ENCODE measurements around the gene GHDC. TPM values are rescaled to one million over a fixed set of nuclear protein-coding genes. Genes with fewer than 3 reads are reported as not detected.

Gene GHDC
- total RNA-seq, 6 donors from 2014 or later: 24.3 to 40.9 (median 33.0) TPM

- Histone ChIP-seq H3K4me1 (no peaks in the 10 kb centered on the region), H3K4me3 (no peak overlapping the region), H3K27ac (no peak overlapping the region), H3K36me3 (no peaks in the 10 kb centered on the region), H3K27me3 (no peaks in the 10 kb centered on the region), H3K9me3 (no peaks in the 10 kb centered on the region)
- no peak for ATAC-seq (ENCODE audit: low FRiP score in 2 of 2)
- DNase-seq: no peak
- TF ChIP-seq POLR2A (IDR thresholded peaks at IDR 0.05) (no peak), EP300 (IDR thresholded peaks at IDR 0.05) (no peak), POLR2AphosphoS5 (IDR thresholded peaks at IDR 0.05) (no peak), CTCF (IDR thresholded peaks at IDR 0.05) (no peak)
- WGBS, 2 donors: 87 to 90% methylated on average over 6 of the region's 6 CpGs
Measured at GRCh38 chr17:42165751-42166150, 28.5 kb downstream of the GHDC start.

DNA sequence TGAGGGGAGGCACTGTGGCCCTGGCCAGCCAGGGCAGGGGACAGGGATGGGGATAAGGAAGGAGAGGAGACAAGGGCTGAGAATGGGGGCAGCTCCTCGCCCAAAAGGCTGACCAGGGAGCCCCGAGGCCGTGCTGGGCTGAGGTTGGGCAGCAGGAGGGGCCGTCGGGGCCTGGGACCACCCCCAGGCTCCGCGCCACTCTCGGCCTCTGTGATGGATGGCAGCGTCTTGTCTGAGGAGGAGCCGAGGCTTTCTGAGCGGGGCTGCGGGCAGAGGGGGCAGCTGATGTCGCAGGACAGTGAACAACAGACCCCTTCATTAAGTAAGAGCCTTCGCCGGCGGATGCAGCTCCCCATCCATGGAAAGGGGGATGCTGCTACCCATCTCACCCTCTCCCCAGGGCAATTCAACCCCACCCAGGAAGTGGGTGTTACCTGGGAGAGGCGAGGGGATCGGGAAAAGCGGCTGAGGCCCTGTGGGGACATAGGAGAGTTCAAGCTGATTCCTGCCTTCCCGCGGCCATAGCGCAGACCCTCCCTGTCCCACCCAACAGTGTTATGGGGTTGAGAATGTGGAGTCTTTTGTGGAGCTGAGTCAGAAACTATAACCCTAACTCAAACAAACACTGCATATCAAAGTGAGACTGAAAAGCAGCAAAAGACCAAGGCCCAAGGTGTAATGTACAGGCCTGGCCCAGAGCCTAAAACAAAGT, 30.4 kb downstream of the GHDC start:
- H3K9me3 ChIP-seq: no peaks in the 10 kb centered on the region
- ATAC-seq (ENCODE audit: low FRiP score in 2 of 2): no peak
- no peaks in the 10 kb centered on the region for H3K4me1 ChIP-seq
- no peak overlapping the region for H3K27ac ChIP-seq
- H3K36me3 ChIP-seq: no peaks in the 10 kb centered on the region
- TF ChIP-seq POLR2A (IDR thresholded peaks at IDR 0.05) (no peak), POLR2AphosphoS5 (IDR thresholded peaks at IDR 0.05) (no peak), EP300 (IDR thresholded peaks at IDR 0.05) (no peak)
- H3K4me3 ChIP-seq: no peak overlapping the region
- 29 to 66% methylated on average over 1 to 22 of the region's 22 CpGs for WGBS, 2 donors
- DNase-seq: no peak
- no peaks in the 10 kb centered on the region for H3K27me3 ChIP-seq

DNA sequence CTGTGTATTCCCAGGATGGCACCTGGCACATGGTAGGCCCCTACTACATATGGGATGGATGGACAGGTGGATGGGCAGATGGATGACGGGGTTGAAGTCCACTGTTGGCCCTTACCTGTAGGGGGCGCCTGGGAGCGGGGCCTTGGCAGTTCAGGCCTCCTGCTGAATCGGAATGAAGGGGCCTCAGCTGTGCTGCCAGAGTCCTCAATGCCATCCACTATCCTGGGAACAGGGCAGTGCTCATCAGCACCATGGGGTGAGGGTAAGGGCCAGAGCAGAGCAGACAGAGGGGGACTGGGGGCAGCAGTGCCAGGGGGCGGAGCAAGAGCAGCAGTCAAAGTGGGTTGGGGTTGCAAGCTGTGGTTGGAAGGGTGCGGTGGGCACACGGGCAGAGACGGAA, 31.2 kb downstream of the GHDC start:
- WGBS, 2 donors: 65 to 79% methylated on average over 6 to 8 of the region's 8 CpGs
- Histone ChIP-seq H3K27ac (no peak overlapping the region), H3K27me3 (no peaks in the 10 kb centered on the region), H3K9me3 (no peaks in the 10 kb centered on the region), H3K36me3 (no peaks in the 10 kb centered on the region), H3K4me3 (no peak overlapping the region), H3K4me1 (no peaks in the 10 kb centered on the region)
- DNase-seq (no peak), ATAC-seq (ENCODE audit: low FRiP score in 2 of 2) (peak in 1 of 2 donors; percentile 23)
- no peak for TF ChIP-seq POLR2A (IDR thresholded peaks at IDR 0.05)
- no peak for TF ChIP-seq EP300 (IDR thresholded peaks at IDR 0.05)
- TF ChIP-seq CTCF (IDR thresholded peaks at IDR 0.05): peak in 4 of 6 experiments; percentile 18 to 28 (median 22)
- no peak for TF ChIP-seq POLR2AphosphoS5 (IDR thresholded peaks at IDR 0.05)

DNA sequence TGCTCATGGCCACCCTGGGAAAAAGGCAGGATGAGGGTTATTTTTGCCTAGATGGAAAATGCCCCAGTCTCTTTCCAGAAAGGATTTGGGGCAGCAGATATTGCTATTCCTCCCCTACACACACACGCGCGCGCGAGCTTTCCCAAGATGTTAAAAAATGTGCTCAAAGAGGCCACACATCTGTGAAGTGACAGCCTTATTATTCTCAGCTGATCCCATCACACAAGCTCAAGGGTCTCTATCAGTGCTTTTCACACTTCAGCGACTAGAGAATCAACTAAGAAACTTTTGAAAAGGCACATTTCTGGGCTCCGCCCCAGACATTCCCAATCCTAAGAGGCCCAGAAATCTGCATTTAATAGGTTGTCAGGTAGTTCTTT, 33.8 kb downstream of the GHDC start:
- H3K27me3 ChIP-seq: no peaks in the 10 kb centered on the region
- peaks cover under 1 to 3% (median 2%) of the 10 kb centered on the region in 4 donors for H3K4me1 ChIP-seq
- no peak overlapping the region for H3K4me3 ChIP-seq
- ATAC-seq (ENCODE audit: low FRiP score in 2 of 2) (no peak), DNase-seq (no peak)
- no peaks in the 10 kb centered on the region for H3K36me3 ChIP-seq
- no peak for TF ChIP-seq CTCF (IDR thresholded peaks at IDR 0.05)
- TF ChIP-seq EP300 (IDR thresholded peaks at IDR 0.05): no peak
- TF ChIP-seq POLR2AphosphoS5 (IDR thresholded peaks at IDR 0.05): no peak
- no peak for TF ChIP-seq POLR2A (IDR thresholded peaks at IDR 0.05)
- 83 to 84% methylated on average over 7 of the region's 7 CpGs for WGBS, 2 donors
- H3K9me3 ChIP-seq: no peaks in the 10 kb centered on the region
- H3K27ac ChIP-seq: no peak overlapping the region

GRCh38 chr17:42159796-42160530, 34.3 kb downstream of the GHDC start:
- TF ChIP-seq POLR2A (IDR thresholded peaks at IDR 0.05) (no peak), EP300 (IDR thresholded peaks at IDR 0.05) (no peak), CTCF (IDR thresholded peaks at IDR 0.05) (no peak), POLR2AphosphoS5 (IDR thresholded peaks at IDR 0.05) (no peak)
- Histone ChIP-seq H3K4me1 (peaks cover 4 to 8% (median 6%) of the 10 kb centered on the region in 4 donors), H3K4me3 (no peak overlapping the region), H3K36me3 (no peaks in the 10 kb centered on the region), H3K27ac (no peak overlapping the region), H3K27me3 (no peaks in the 10 kb centered on the region), H3K9me3 (no peaks in the 10 kb centered on the region)
- DNase-seq (no peak), ATAC-seq (ENCODE audit: low FRiP score in 2 of 2) (no peak)
- 68 to 86% methylated on average over 6 to 14 of the region's 14 CpGs for WGBS, 2 donors

Data from upper lobe of left lung (tissue), 6 donors.